WTC11 (cell line): ENCODE results near the gene KAT6B. TPM values are rescaled to one million over a fixed set of nuclear protein-coding genes. Genes with fewer than 3 reads are reported as not detected.

Experiments
- ATAC-seq: fragments of 200-7000 bp; cut with Tn5 transposase; 2 replicates; pipeline ENCODE4 v1.10.0; 2021; ENCODE audit warnings: mild to moderate bottlenecking, moderate library complexity
- CTCF ChIA-PET: fragments of 300-600 bp; sonication (Branson Sonifier 250); formaldehyde crosslinking; loops from one replicate; lab custom pipeline; 2021; ENCODE audit warnings: antibody characterized with exemption; lab: Charles Lee
- POLR2A ChIA-PET: fragments of 350-600 bp; sonication (Branson Sonifier 250); formaldehyde crosslinking; loops from one replicate; lab custom pipeline; 2021; ENCODE audit warnings: antibody characterized with exemption; lab: Charles Lee
- DNase-seq: peaks from one replicate; pipeline ENCODE4 v3.0.0; 2021; ENCODE audit warnings: low spot score
- H3K27ac Mint-ChIP-seq: 2 replicates; pipeline ENCODE4 v1.8.0; 2021; ENCODE audit warnings: mixed read lengths
- H3K27me3 Mint-ChIP-seq: 2 replicates; pipeline ENCODE4 v1.8.0; 2021; ENCODE audit warnings: low read depth, mild to moderate bottlenecking, moderate library complexity, mixed read lengths
- H3K36me3 Mint-ChIP-seq: 2 replicates; pipeline ENCODE4 v1.8.0; 2021; ENCODE audit warnings: mixed read lengths
- H3K4me1 Mint-ChIP-seq: 2 replicates; pipeline ENCODE4 v1.8.0; 2022; ENCODE audit warnings: mixed read lengths
- H3K4me3 Mint-ChIP-seq: 2 replicates; pipeline ENCODE4 v1.8.0; 2021; ENCODE audit warnings: mild to moderate bottlenecking, moderate library complexity, mixed read lengths
- H3K9me3 Mint-ChIP-seq: 2 replicates; pipeline ENCODE4 v1.8.0; 2021; ENCODE audit warnings: mixed read lengths
- ATF2 ChIP-seq: sonication (generic); formaldehyde crosslinking; IDR thresholded peaks from 2 replicates; pipeline ENCODE4 v1.8.1; 2022; ENCODE audit warnings: low read depth, missing genetic modification reagents, borderline replicate concordance
- CBFB ChIP-seq: sonication (generic); formaldehyde crosslinking; IDR thresholded peaks from 2 replicates; pipeline ENCODE4 v1.8.1; 2022; ENCODE audit warnings: mild to moderate bottlenecking, low read depth, missing genetic modification reagents
- CREM ChIP-seq: sonication (generic); formaldehyde crosslinking; IDR thresholded peaks from 2 replicates; pipeline ENCODE4 v1.8.1; 2022; ENCODE audit warnings: mild to moderate bottlenecking, missing genetic modification reagents, moderate library complexity
- ESRRA ChIP-seq: sonication (generic); formaldehyde crosslinking; IDR thresholded peaks from 2 replicates; pipeline ENCODE4 v1.8.1; 2022; ENCODE audit warnings: mild to moderate bottlenecking, missing genetic modification reagents, borderline replicate concordance
- FOXP1 ChIP-seq: sonication (generic); formaldehyde crosslinking; IDR thresholded peaks from 2 replicates; pipeline ENCODE4 v1.8.0; 2022; ENCODE audit warnings: missing genetic modification reagents, mild to moderate bottlenecking, moderate library complexity, borderline replicate concordance
- GABPB1 ChIP-seq: sonication (generic); formaldehyde crosslinking; IDR thresholded peaks from 2 replicates; pipeline ENCODE4 v1.8.1; 2023; ENCODE audit warnings: mild to moderate bottlenecking, missing genetic modification reagents
- GRHL2 ChIP-seq: fragments of 250-450 bp; sonication (Bioruptor Pico); IDR thresholded peaks from 2 replicates; pipeline ENCODE4 v1.8.0; 2022; ENCODE audit warnings: mild to moderate bottlenecking, moderate library complexity; ENCODE audit not compliant: insufficient replicate concordance, severe bottlenecking
- IRF1 ChIP-seq: sonication (generic); formaldehyde crosslinking; IDR thresholded peaks from 2 replicates; pipeline ENCODE4 v1.8.0; 2023; ENCODE audit warnings: missing genetic modification reagents
- NFYB ChIP-seq: sonication (generic); formaldehyde crosslinking; conservative IDR thresholded peaks from 2 replicates; pipeline ENCODE4 v1.8.0; 2022; ENCODE audit warnings: low read depth, missing genetic modification reagents
- PRRX2 ChIP-seq: fragments of 250-450 bp; sonication (Bioruptor Pico); IDR thresholded peaks from 2 replicates; pipeline ENCODE4 v1.8.0; 2021; ENCODE audit warnings: mild to moderate bottlenecking
- TP53 ChIP-seq: sonication (generic); formaldehyde crosslinking; IDR thresholded peaks from 2 replicates; pipeline ENCODE4 v1.8.1; 2023; ENCODE audit warnings: mild to moderate bottlenecking, missing genetic modification reagents
- ZBTB43 ChIP-seq: sonication (generic); formaldehyde crosslinking; IDR thresholded peaks from 2 replicates; pipeline ENCODE4 v1.8.1; 2023; ENCODE audit warnings: mild to moderate bottlenecking, missing genetic modification reagents
- ZNF281 ChIP-seq: sonication (generic); formaldehyde crosslinking; IDR thresholded peaks from 2 replicates; pipeline ENCODE4 v1.8.0; 2023; ENCODE audit warnings: mild to moderate bottlenecking, missing genetic modification reagents
- ZNF396 ChIP-seq: fragments of 250-450 bp; sonication (Bioruptor Pico); IDR thresholded peaks from 2 replicates; pipeline ENCODE4 v1.8.0; 2021; ENCODE audit warnings: mild to moderate bottlenecking, moderate library complexity, borderline replicate concordance
- ZNF671 ChIP-seq: fragments of 250-450 bp; sonication (Bioruptor Pico); IDR thresholded peaks from 2 replicates; pipeline ENCODE4 v1.8.0; 2021; ENCODE audit warnings: mild to moderate bottlenecking
- total RNA-seq: library from RNA; stranded (reverse); gene quantifications from 3 replicates; pipeline ENCODE4 v1.2.3, GENCODE V29; 2021
- TF ChIP-seq, protein P1 (sequence below): sonication (generic); formaldehyde crosslinking; IDR thresholded peaks from 2 replicates; pipeline ENCODE4 v1.8.0; 2022; ENCODE audit warnings: mild to moderate bottlenecking, missing genetic modification reagents
- TF ChIP-seq, protein P2 (sequence below): sonication (generic); formaldehyde crosslinking; IDR thresholded peaks from 2 replicates; pipeline ENCODE4 v1.8.1; 2023; ENCODE audit warnings: mild to moderate bottlenecking, missing genetic modification reagents
- TF ChIP-seq, protein P3 (sequence below): sonication (generic); formaldehyde crosslinking; IDR thresholded peaks from 2 replicates; pipeline ENCODE4 v1.8.0; 2022; ENCODE audit warnings: mild to moderate bottlenecking, missing genetic modification reagents

KAT6B gene
- total RNA-seq, 1 experiment from 2014 or later = 18.5 TPM

DNA sequence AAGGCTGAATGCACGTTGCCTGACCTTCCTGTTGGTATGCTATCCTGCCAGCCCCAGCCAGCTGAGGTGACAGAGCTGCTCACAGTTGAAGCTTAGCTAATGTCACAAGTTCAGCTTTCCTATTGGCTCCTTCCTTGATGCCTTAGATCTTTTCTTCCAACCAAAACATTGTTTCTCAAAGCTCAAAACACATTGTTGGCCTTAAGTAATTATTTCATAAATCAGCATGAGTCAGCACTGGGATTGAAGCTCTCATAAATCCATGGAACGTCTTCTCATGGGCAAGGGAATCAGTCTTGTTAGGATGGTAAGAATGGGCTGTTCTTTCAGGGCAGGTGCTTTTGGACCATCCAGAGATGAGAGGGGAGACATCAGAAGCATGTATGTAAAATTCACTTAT lies 157.0 kb downstream of the KAT6B start:
- TF ChIP-seq ATF2 = no peak
- TF ChIP-seq GABPB1 (CRISPR knock-in tag) = no peak
- TF ChIP-seq ZNF396 (CRISPR knock-in tag) = no peak
- TF ChIP-seq FOXP1 (CRISPR knock-in tag) = no peak
- TF ChIP-seq ZBTB43 (CRISPR knock-in tag) = no peak
- no peak for TF ChIP-seq ZNF671 (CRISPR knock-in tag)
- TF ChIP-seq CREM = no peak
- TF ChIP-seq, protein P1, sequence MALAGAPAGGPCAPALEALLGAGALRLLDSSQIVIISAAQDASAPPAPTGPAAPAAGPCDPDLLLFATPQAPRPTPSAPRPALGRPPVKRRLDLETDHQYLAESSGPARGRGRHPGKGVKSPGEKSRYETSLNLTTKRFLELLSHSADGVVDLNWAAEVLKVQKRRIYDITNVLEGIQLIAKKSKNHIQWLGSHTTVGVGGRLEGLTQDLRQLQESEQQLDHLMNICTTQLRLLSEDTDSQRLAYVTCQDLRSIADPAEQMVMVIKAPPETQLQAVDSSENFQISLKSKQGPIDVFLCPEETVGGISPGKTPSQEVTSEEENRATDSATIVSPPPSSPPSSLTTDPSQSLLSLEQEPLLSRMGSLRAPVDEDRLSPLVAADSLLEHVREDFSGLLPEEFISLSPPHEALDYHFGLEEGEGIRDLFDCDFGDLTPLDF = no peak
- Mint-ChIP-seq H3K27me3 (no peaks in the 10 kb centered on the region), H3K27ac (no peak overlapping the region), H3K9me3 (no peaks in the 10 kb centered on the region), H3K36me3 (peaks cover 2% of the 10 kb centered on the region; the same call in 1 of the 2 replicates), H3K4me1 (no peaks in the 10 kb centered on the region), H3K4me3 (no peak overlapping the region)
- no peak for DNase-seq
- CTCF ChIA-PET = no interaction called here
- no peak for ATAC-seq
- POLR2A ChIA-PET = no interaction called here

DNA sequence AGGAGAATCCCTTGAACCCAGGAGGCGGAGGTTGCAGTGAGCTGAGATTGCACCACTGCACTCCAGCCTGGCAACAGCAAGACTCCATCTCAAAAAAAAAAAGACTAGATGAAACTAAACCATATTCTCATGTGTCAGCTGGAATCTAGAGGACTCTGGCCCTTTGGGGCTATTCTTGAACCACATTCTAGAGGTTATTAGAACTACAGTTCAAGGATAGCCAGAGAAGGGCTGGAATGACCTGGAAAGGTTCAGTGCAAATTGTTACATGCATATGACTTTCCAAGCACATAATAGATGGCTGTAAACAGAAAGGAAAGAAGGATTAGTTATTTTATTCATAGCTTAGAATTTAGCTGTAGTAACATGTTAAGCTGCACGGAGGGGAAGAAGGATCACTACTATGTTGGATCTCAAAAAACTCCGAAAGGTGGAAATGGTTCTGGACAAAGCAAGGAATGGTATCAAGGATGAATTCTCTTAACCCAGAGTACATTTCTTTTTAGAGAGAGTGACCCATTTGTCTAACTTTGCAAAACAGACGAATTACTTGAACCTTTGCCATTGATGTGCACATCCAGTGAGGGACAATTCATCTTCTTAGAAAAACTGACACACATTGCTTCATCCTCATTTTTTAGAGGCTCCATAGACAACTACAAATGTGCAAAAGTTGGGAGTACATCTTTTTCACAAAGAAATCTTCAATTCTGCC lies 161.1 kb downstream of the KAT6B start:
- CTCF ChIA-PET = interaction anchor here (1.5 kb wide), 1 partner anchor 47 kb away, joined by 3 read pairs; no protein-coding TSS in a partner anchor
- POLR2A ChIA-PET = no interaction called here
- Mint-ChIP-seq H3K9me3 (no peaks in the 10 kb centered on the region), H3K27me3 (no peaks in the 10 kb centered on the region), H3K36me3 (no peaks in the 10 kb centered on the region; the same call in 1 of the 2 replicates), H3K4me3 (no peak overlapping the region), H3K4me1 (no peaks in the 10 kb centered on the region), H3K27ac (no peak overlapping the region)
- no peak for DNase-seq
- ATAC-seq = no peak
- TF ChIP-seq ATF2 (no peak), IRF1 (no peak)

GRCh38 chr10:74988054-74988775 lies 161.8 kb downstream of the KAT6B start:
- Mint-ChIP-seq H3K27me3 (no peaks in the 10 kb centered on the region), H3K36me3 (no peaks in the 10 kb centered on the region; the same call in 1 of the 2 replicates), H3K4me1 (no peaks in the 10 kb centered on the region), H3K9me3 (no peaks in the 10 kb centered on the region), H3K27ac (no peak overlapping the region), H3K4me3 (no peak overlapping the region)
- ChIA-PET POLR2A (no interaction called here), CTCF (no interaction called here)
- ATAC-seq (no peak), DNase-seq (no peak)
- TF ChIP-seq TP53 (CRISPR knock-in tag) (no peak), CBFB (no peak), ZNF396 (CRISPR knock-in tag) (no peak), NFYB (CRISPR knock-in tag) (no peak), PRRX2 (no peak), ZNF281 (CRISPR knock-in tag) (no peak), GRHL2 (CRISPR knock-in tag) (no peak), ESRRA (CRISPR knock-in tag) (no peak)
- TF ChIP-seq, protein P2, sequence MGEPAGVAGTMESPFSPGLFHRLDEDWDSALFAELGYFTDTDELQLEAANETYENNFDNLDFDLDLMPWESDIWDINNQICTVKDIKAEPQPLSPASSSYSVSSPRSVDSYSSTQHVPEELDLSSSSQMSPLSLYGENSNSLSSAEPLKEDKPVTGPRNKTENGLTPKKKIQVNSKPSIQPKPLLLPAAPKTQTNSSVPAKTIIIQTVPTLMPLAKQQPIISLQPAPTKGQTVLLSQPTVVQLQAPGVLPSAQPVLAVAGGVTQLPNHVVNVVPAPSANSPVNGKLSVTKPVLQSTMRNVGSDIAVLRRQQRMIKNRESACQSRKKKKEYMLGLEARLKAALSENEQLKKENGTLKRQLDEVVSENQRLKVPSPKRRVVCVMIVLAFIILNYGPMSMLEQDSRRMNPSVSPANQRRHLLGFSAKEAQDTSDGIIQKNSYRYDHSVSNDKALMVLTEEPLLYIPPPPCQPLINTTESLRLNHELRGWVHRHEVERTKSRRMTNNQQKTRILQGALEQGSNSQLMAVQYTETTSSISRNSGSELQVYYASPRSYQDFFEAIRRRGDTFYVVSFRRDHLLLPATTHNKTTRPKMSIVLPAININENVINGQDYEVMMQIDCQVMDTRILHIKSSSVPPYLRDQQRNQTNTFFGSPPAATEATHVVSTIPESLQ (CRISPR knock-in tag) = no peak
- TF ChIP-seq, protein P3, sequence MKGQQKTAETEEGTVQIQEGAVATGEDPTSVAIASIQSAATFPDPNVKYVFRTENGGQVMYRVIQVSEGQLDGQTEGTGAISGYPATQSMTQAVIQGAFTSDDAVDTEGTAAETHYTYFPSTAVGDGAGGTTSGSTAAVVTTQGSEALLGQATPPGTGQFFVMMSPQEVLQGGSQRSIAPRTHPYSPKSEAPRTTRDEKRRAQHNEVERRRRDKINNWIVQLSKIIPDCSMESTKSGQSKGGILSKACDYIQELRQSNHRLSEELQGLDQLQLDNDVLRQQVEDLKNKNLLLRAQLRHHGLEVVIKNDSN = no peak
